ENCODE results near the gene ASRGL1. TPM values are rescaled to one million over a fixed set of nuclear protein-coding genes. Genes with fewer than 3 reads are reported as not detected.
"Not testable (repeated sequence)": the region's sequence is repeated elsewhere in the genome, so short reads cannot be mapped to it uniquely, and the experiment has no call there.

ASRGL1 gene
- total RNA-seq, 4 donors from 2014 or later: 14.9 to 44.5 (median 35.6) TPM

- no peak for DNase-seq
- Histone ChIP-seq H3K4me3 (no peak overlapping the region), H3K27me3 (no peaks in the 10 kb centered on the region), H3K27ac (no peak overlapping the region), H3K4me1 (no peaks in the 10 kb centered on the region), H3K9me3 (no peaks in the 10 kb centered on the region), H3K36me3 (no peaks in the 10 kb centered on the region)
- in situ Hi-C loops (cut with MboI; ENCODE audit: low pct_ligation_motif_present in 1 of 4, low pct_unique_long_range_greater_than_20kb in 1 of 4, low sequenced_read_pairs in 3 of 4) (no loop called here), intact Hi-C loops (cut with DNase I; ENCODE audit: low total_unique reads) (no loop called here)
- 78 to 90% methylated on average over 2 to 7 of the region's 7 CpGs for WGBS, 2 donors (ENCODE audit: low coverage in 1 of 2)
- TF ChIP-seq POLR2AphosphoS5 (IDR thresholded peaks at IDR 0.05) (no peak), EP300 (IDR thresholded peaks at IDR 0.05; ENCODE audit: low read depth) (no peak), POLR2A (IDR thresholded peaks at IDR 0.05) (no peak)
- TF ChIP-seq, protein P1, sequence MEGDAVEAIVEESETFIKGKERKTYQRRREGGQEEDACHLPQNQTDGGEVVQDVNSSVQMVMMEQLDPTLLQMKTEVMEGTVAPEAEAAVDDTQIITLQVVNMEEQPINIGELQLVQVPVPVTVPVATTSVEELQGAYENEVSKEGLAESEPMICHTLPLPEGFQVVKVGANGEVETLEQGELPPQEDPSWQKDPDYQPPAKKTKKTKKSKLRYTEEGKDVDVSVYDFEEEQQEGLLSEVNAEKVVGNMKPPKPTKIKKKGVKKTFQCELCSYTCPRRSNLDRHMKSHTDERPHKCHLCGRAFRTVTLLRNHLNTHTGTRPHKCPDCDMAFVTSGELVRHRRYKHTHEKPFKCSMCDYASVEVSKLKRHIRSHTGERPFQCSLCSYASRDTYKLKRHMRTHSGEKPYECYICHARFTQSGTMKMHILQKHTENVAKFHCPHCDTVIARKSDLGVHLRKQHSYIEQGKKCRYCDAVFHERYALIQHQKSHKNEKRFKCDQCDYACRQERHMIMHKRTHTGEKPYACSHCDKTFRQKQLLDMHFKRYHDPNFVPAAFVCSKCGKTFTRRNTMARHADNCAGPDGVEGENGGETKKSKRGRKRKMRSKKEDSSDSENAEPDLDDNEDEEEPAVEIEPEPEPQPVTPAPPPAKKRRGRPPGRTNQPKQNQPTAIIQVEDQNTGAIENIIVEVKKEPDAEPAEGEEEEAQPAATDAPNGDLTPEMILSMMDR (IDR thresholded peaks at IDR 0.05): no peak
Measured at GRCh38 chr11:62358273-62358672, 21.0 kb downstream of the ASRGL1 start.

GRCh38 chr11:62359475-62359874, 22.2 kb downstream of the ASRGL1 start:
- no peaks in the 10 kb centered on the region for H3K27me3 ChIP-seq
- 80 to 94% methylated on average over 1 of the region's 1 CpG for WGBS, 2 donors (ENCODE audit: low coverage in 1 of 2)

DNA sequence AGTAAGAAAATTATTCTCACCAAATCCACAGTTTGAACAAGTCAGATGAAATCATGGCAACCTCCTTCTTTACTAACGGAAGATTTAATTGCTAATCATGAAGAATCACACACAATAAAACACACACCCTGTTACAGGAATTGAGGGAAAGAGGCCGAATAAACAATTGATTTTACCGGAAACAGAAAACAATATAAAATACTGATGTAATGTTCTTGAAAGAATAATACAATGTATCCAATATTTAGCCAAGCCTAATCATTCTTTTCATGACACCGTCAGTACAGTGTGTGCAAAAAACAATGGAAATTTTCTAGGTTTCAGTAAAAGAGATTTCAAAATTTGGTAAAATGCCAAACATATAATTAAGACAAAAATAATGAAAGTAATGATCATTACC, 23.4 kb downstream of the ASRGL1 start:
- Histone ChIP-seq H3K27ac (no peak overlapping the region), H3K4me3 (no peak overlapping the region), H3K36me3 (no peaks in the 10 kb centered on the region), H3K4me1 (no peaks in the 10 kb centered on the region), H3K9me3 (no peaks in the 10 kb centered on the region), H3K27me3 (no peaks in the 10 kb centered on the region)
- no peak for DNase-seq
- TF ChIP-seq, protein P1 (IDR thresholded peaks at IDR 0.05): no peak
- TF ChIP-seq POLR2A (IDR thresholded peaks at IDR 0.05) (no peak), POLR2AphosphoS5 (IDR thresholded peaks at IDR 0.05) (no peak), EP300 (IDR thresholded peaks at IDR 0.05; ENCODE audit: low read depth) (no peak)
- intact Hi-C loops (cut with DNase I; ENCODE audit: low total_unique reads): no loop called here
- 53 to 77% methylated on average over 4 of the region's 4 CpGs for WGBS, 2 donors (ENCODE audit: low coverage in 1 of 2)
- in situ Hi-C loops (cut with MboI; ENCODE audit: low pct_ligation_motif_present in 1 of 4, low pct_unique_long_range_greater_than_20kb in 1 of 4, low sequenced_read_pairs in 3 of 4): no loop called here

More at GRCh38 chr11:62359475-62359874, 22.2 kb downstream of the ASRGL1 start:
- no peak overlapping the region for H3K4me3 ChIP-seq
- H3K27ac ChIP-seq: no peak overlapping the region
- H3K4me1 ChIP-seq: no peaks in the 10 kb centered on the region
- intact Hi-C loops (cut with DNase I; ENCODE audit: low total_unique reads): no loop called here
- no peaks in the 10 kb centered on the region for H3K9me3 ChIP-seq
- DNase-seq: no peak
- in situ Hi-C loops (cut with MboI; ENCODE audit: low pct_ligation_motif_present in 1 of 4, low pct_unique_long_range_greater_than_20kb in 1 of 4, low sequenced_read_pairs in 3 of 4): no loop called here
- TF ChIP-seq, protein P1 (IDR thresholded peaks at IDR 0.05): no peak
- no peak for TF ChIP-seq POLR2A (IDR thresholded peaks at IDR 0.05)
- no peak for TF ChIP-seq POLR2AphosphoS5 (IDR thresholded peaks at IDR 0.05)
- no peak for TF ChIP-seq EP300 (IDR thresholded peaks at IDR 0.05; ENCODE audit: low read depth)
- no peaks in the 10 kb centered on the region for H3K36me3 ChIP-seq

- DNase-seq: peak; percentile 31
- in situ Hi-C loops (cut with MboI; ENCODE audit: low pct_ligation_motif_present in 1 of 4, low pct_unique_long_range_greater_than_20kb in 1 of 4, low sequenced_read_pairs in 3 of 4); H3K36me3 ChIP-seq; intact Hi-C loops (cut with DNase I; ENCODE audit: low total_unique reads); H3K9me3 ChIP-seq; H3K4me3 ChIP-seq; H3K27me3 ChIP-seq: not testable (repeated sequence)
- peak in 1 of 3 donors; percentile 20 for TF ChIP-seq POLR2AphosphoS5 (IDR thresholded peaks at IDR 0.05)
- 60 to 76% methylated on average over 3 to 7 of the region's 7 CpGs for WGBS, 2 donors (ENCODE audit: low coverage in 1 of 2)
- Histone ChIP-seq H3K4me1 (peaks cover 0 to 36% (median 24%) of the 10 kb centered on the region in 4 donors), H3K27ac (peak overlapping the region; percentile 43 to 88 (median 87))
Measured at GRCh38 chr11:62368861-62369477, 31.7 kb downstream of the ASRGL1 start.

Measured in transverse colon (tissue), 4 donors.